ENCODE results near the gene FRS2. TPM values are rescaled to one million over a fixed set of nuclear protein-coding genes. Genes with fewer than 3 reads are reported as not detected.

Gene FRS2
- total RNA-seq, 4 donors from 2014 or later: 35.2 to 60.7 (median 48.6) TPM

DNA sequence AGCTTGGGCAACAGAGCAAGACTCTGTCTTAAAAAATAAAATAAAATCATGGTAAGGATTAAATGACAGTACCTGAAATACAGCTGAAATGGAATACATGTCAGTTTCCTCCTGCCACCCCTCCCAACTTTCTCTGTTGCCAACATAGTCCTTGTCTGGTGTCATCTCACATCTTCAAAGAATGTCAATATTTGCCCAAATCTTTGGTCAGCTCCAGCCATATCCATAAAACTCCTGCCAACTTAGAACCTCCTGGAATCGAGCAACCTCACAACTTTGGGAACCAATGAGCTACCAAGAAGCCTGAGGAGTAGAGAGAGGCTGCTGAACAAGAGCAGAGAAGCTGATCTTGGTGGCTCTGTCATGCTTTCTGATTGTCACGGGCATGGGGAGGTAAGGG lies 151.4 kb downstream of the FRS2 start:
- no peaks in the 10 kb centered on the region for H3K9me3 ChIP-seq
- H3K27ac ChIP-seq: no peak overlapping the region
- no peak for TF ChIP-seq POLR2A (IDR thresholded peaks at IDR 0.05)
- TF ChIP-seq, protein P1, sequence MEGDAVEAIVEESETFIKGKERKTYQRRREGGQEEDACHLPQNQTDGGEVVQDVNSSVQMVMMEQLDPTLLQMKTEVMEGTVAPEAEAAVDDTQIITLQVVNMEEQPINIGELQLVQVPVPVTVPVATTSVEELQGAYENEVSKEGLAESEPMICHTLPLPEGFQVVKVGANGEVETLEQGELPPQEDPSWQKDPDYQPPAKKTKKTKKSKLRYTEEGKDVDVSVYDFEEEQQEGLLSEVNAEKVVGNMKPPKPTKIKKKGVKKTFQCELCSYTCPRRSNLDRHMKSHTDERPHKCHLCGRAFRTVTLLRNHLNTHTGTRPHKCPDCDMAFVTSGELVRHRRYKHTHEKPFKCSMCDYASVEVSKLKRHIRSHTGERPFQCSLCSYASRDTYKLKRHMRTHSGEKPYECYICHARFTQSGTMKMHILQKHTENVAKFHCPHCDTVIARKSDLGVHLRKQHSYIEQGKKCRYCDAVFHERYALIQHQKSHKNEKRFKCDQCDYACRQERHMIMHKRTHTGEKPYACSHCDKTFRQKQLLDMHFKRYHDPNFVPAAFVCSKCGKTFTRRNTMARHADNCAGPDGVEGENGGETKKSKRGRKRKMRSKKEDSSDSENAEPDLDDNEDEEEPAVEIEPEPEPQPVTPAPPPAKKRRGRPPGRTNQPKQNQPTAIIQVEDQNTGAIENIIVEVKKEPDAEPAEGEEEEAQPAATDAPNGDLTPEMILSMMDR (IDR thresholded peaks at IDR 0.05): no peak
- no peak for TF ChIP-seq EP300 (IDR thresholded peaks at IDR 0.05)
- TF ChIP-seq POLR2AphosphoS5 (IDR thresholded peaks at IDR 0.05): no peak
- no peak for DNase-seq (ENCODE audit: low spot score in 2 of 2)
- H3K27me3 ChIP-seq: no peaks in the 10 kb centered on the region
- no peaks in the 10 kb centered on the region for H3K36me3 ChIP-seq
- no peak overlapping the region for H3K4me3 ChIP-seq
- no peaks in the 10 kb centered on the region for H3K4me1 ChIP-seq
- WGBS: 94% methylated on average over 2 of the region's 2 CpGs

DNA sequence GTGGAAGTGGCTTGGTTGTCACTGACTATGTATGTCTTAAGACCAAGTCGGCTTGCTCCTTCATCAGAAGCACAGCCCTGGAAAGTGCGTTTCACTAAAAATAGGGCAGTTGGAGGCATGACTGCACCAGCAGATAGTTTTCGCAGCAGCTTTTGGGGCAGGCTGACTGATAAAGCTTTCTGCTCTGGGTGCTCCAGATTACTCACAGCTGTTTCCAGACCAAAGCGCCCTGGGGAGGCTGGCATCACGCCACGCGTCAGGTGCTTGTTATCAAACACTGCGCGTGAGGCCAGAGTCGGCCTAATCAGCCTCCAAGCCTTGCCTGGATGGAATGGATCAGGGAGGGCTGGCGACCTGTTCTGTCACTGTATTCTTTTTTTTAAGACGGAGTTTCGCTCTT lies 153.8 kb downstream of the FRS2 start:
- no peaks in the 10 kb centered on the region for H3K9me3 ChIP-seq
- H3K36me3 ChIP-seq: no peaks in the 10 kb centered on the region
- no peak for DNase-seq (ENCODE audit: low spot score in 2 of 2)
- no peak overlapping the region for H3K27ac ChIP-seq
- H3K27me3 ChIP-seq: no peaks in the 10 kb centered on the region
- TF ChIP-seq EP300 (IDR thresholded peaks at IDR 0.05): no peak
- TF ChIP-seq, protein P1 (IDR thresholded peaks at IDR 0.05): no peak
- no peak for TF ChIP-seq POLR2A (IDR thresholded peaks at IDR 0.05)
- no peak for TF ChIP-seq POLR2AphosphoS5 (IDR thresholded peaks at IDR 0.05)
- no peaks in the 10 kb centered on the region for H3K4me1 ChIP-seq
- WGBS: 70% methylated on average over 13 of the region's 13 CpGs
- no peak overlapping the region for H3K4me3 ChIP-seq

DNA sequence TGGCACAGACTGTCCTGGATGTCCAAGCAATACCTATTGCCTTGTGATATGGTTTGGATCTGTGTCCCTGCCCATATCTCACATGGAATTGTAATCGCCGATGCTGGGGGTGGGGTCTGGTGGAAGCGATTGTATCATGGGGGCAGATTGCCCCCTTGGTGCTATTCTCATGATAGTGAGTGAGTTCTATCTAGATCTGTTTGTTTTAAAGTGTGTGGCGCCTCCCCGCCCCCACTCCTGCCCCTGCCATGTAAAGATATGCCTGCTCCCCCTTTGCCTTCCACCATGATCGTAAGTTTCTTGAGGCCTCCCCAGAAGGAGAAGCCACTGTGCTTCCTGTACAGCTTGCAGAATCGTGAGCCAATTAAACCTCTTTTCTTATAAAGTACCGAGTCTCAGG lies 157.3 kb downstream of the FRS2 start:
- no peak overlapping the region for H3K27ac ChIP-seq
- H3K27me3 ChIP-seq: no peaks in the 10 kb centered on the region
- no peaks in the 10 kb centered on the region for H3K9me3 ChIP-seq
- WGBS: 90% methylated on average over 8 of the region's 8 CpGs
- no peaks in the 10 kb centered on the region for H3K4me1 ChIP-seq
- no peak overlapping the region for H3K4me3 ChIP-seq
- TF ChIP-seq, protein P1 (IDR thresholded peaks at IDR 0.05): no peak
- TF ChIP-seq POLR2AphosphoS5 (IDR thresholded peaks at IDR 0.05) (no peak), POLR2A (IDR thresholded peaks at IDR 0.05) (no peak), EP300 (IDR thresholded peaks at IDR 0.05) (no peak)
- H3K36me3 ChIP-seq: no peaks in the 10 kb centered on the region
- DNase-seq (ENCODE audit: low spot score in 2 of 2): no peak

Other genes with a start within 250 kb of the FRS2 start
- 10 to 100 TPM; 27.4 to 54.2 (median 32.3) TPM for gene CPSF6, start 230.8 kb upstream of the FRS2 start, total RNA-seq
- gene LYZ, start 122.0 kb upstream of the FRS2 start, total RNA-seq: 10 to 100 TPM in 1 of 4 donors, 1 to 10 TPM in 3; 2.5 to 18.7 (median 6.1) TPM
- 10 to 100 TPM; 12.4 to 19.5 (median 14.2) TPM for gene YEATS4, start 110.6 kb upstream of the FRS2 start, total RNA-seq
- 100 to 1,000 TPM in 2 of 4 donors, 10 to 100 TPM in 2; 81.0 to 112 (median 96.7) TPM for gene CCT2, start 115.1 kb downstream of the FRS2 start, total RNA-seq
- not detected for gene LRRC10, start 140.5 kb downstream of the FRS2 start, total RNA-seq
- under 1 TPM in 2 of 4 donors, not detected in 2; 0.52 to 0.98 TPM for gene BEST3, start 228.9 kb downstream of the FRS2 start, total RNA-seq

All from suprapubic skin (tissue), 4 donors.